Measurements from ENCODE around the gene CROCC2. TPM values are rescaled to one million over a fixed set of nuclear protein-coding genes. Genes with fewer than 3 reads are reported as not detected.

The CROCC2 gene
- total and polyA plus RNA-seq, 2 donors from 2014 or later = 0.13 TPM; not detected in 1

DNA sequence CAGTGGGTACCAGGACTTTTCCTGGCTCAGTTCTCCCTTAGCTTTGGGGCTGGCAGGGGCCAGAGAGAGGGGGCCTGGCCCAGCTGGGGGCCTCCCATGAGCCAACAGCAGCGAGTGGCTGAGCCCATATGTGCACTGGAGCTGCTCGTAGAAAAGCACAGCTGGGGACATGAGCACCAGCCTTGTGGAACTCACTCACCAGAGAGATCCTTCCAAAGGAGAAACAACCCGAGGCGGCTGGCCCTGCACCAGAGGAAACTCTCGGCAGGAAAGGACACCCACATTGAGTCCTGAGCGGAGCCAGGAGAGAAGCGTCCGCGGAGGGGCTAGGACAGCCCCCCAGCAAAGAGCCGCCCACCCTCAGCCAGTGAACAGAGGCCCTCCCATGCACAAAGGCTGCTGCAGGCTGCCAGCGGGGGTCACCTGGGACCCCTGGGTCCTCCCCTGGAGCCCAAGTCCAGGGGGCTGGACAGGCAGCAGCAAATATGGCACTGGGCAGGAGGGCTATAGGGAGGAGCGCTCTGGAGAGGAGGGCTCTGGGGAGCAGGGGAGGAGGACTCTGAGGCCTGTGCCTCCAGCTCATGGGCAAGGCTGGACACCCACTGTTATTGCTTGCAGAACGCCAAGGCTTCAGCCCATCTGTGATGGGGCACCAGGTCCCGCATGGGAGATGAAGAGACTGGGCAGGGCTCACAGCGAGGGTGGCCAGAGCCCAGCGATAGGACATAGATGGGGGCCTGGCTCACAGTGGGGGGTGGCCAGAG is 50.2 kb downstream of the CROCC2 start:
- Histone ChIP-seq H3K9ac (ENCODE audit: low read length in 3 of 3) (no peak overlapping the region), H3K9me3 (ENCODE audit: control insufficient read depth in 2 of 3, insufficient read depth in 1 of 3, low read length in 3 of 3) (peaks cover 0 to 1% (median 0%) of the 10 kb centered on the region in 3 donors), H3K36me3 (ENCODE audit: control insufficient read depth in 2 of 3, insufficient read depth in 3 of 3, low read length in 3 of 3) (no peaks in the 10 kb centered on the region), H3K4me3 (ENCODE audit: low read length in 3 of 3) (no peak overlapping the region), H3K27me3 (ENCODE audit: control insufficient read depth, insufficient read depth, low read length) (peaks cover 3% of the 10 kb centered on the region), H3K4me1 (ENCODE audit: control insufficient read depth in 2 of 3, insufficient read depth in 2 of 3, low read depth in 1 of 3, low read length in 3 of 3) (peaks cover 4 to 12% (median 5%) of the 10 kb centered on the region in 3 donors), H3K27ac (ENCODE audit: low read depth in 2 of 2, low read length in 2 of 2) (no peak overlapping the region)
- FAIRE-seq (no peak), DNase-seq (peak in 2 of 5 donors; percentile 38 to 70)
- intact Hi-C loops (cut with DNase I) = no loop called here
- TF ChIP-seq, protein P1, sequence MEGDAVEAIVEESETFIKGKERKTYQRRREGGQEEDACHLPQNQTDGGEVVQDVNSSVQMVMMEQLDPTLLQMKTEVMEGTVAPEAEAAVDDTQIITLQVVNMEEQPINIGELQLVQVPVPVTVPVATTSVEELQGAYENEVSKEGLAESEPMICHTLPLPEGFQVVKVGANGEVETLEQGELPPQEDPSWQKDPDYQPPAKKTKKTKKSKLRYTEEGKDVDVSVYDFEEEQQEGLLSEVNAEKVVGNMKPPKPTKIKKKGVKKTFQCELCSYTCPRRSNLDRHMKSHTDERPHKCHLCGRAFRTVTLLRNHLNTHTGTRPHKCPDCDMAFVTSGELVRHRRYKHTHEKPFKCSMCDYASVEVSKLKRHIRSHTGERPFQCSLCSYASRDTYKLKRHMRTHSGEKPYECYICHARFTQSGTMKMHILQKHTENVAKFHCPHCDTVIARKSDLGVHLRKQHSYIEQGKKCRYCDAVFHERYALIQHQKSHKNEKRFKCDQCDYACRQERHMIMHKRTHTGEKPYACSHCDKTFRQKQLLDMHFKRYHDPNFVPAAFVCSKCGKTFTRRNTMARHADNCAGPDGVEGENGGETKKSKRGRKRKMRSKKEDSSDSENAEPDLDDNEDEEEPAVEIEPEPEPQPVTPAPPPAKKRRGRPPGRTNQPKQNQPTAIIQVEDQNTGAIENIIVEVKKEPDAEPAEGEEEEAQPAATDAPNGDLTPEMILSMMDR (IDR thresholded peaks at IDR 0.05; ENCODE audit: borderline replicate concordance, extremely low read depth, insufficient read depth) = no peak

DNA sequence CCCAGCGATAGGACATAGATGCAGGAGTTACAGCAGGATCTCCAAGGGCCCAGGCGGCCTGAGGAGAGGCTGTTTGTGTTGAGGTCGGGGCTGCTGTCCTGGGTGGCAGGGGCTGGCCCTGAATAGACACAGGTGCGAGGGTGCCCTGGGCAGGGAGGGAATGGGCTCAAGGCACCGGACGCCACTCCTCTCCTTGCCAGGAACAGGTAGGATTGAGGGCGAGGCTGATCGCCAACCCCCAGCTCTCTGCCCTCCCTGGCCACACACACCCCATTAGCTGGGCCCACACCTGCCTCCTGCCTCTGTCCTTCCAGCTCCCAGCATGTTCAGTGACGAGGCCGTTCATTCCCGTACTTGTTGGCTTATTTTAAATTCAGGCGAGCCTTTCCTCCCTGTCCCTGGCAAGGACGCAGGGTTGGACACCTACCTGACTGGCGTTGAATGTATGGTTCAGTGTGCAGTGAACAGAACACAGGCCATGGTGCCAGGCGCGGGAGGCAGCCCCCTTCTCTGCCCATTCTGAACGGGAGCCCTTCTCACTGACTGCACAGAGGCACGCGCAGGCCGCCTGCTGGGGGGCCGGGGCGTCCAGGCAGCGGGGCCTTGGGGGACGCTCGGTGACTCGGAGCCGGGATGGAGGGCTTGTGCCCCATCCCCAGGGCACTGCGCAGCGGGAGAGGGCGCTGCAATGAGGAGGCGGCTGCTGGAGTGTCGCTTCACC is 51.0 kb downstream of the CROCC2 start:
- no peaks in the 10 kb centered on the region for H3K36me3 ChIP-seq (ENCODE audit: control insufficient read depth in 2 of 3, insufficient read depth in 3 of 3, low read length in 3 of 3)
- no peak overlapping the region for H3K9ac ChIP-seq (ENCODE audit: low read length in 3 of 3)
- no peak for FAIRE-seq
- H3K9me3 ChIP-seq (ENCODE audit: control insufficient read depth in 2 of 3, insufficient read depth in 1 of 3, low read length in 3 of 3) = peaks cover 0 to 2% (median 0%) of the 10 kb centered on the region in 3 donors
- peak in 2 of 5 donors; percentile 36 to 66 for DNase-seq
- H3K27ac ChIP-seq (ENCODE audit: low read depth in 2 of 2, low read length in 2 of 2) = no peak overlapping the region
- H3K4me3 ChIP-seq (ENCODE audit: low read length in 3 of 3) = no peak overlapping the region
- TF ChIP-seq, protein P1 (IDR thresholded peaks at IDR 0.05; ENCODE audit: borderline replicate concordance, extremely low read depth, insufficient read depth) = no peak
- intact Hi-C loops (cut with DNase I) = no loop called here
- peaks cover 4% of the 10 kb centered on the region for H3K27me3 ChIP-seq (ENCODE audit: control insufficient read depth, insufficient read depth, low read length)
- peaks cover 7 to 18% (median 8%) of the 10 kb centered on the region in 3 donors for H3K4me1 ChIP-seq (ENCODE audit: control insufficient read depth in 2 of 3, insufficient read depth in 2 of 3, low read depth in 1 of 3, low read length in 3 of 3)

DNA sequence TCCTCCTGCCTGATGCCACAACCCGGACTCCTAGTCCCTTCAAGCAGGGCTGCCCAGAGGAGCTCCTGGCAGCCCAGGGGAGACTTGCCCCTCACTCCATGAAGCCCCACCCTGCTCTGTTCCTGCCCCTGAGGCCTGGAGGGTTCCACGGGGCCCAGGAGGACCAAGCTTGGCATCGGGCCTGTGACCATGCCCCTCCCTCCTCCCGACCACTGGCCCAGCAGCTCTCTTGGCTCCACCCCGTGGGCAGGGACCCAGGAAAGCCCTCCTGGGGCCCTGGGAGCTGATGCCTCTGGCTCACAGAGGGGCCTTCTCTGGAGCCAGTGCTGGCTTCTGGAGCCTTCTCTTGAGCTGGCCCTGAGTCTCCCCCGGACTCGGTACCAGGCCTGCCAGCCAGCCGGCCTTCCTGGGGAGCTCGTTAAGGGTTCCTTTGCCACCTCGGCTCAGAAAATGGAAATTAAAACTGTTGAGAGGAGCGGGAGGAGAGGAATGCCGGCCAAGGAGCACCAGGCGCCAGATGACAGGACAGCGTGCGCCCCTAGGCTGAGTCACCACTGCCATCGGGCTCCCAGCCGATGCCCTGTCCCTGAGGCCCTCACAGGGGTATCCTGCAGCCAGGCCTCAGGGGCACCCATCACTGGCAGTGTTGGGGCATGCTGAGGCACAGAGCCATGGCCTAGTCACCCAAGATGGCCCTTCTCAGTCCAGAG is 51.7 kb downstream of the CROCC2 start:
- TF ChIP-seq, protein P1 (IDR thresholded peaks at IDR 0.05; ENCODE audit: borderline replicate concordance, extremely low read depth, insufficient read depth) = no peak
- Histone ChIP-seq H3K27me3 (ENCODE audit: control insufficient read depth, insufficient read depth, low read length) (peaks cover 4% of the 10 kb centered on the region), H3K9ac (ENCODE audit: low read length in 3 of 3) (no peak overlapping the region), H3K36me3 (ENCODE audit: control insufficient read depth in 2 of 3, insufficient read depth in 3 of 3, low read length in 3 of 3) (no peaks in the 10 kb centered on the region), H3K9me3 (ENCODE audit: control insufficient read depth in 2 of 3, insufficient read depth in 1 of 3, low read length in 3 of 3) (peaks cover 0 to 2% (median 0%) of the 10 kb centered on the region in 3 donors), H3K27ac (ENCODE audit: low read depth in 2 of 2, low read length in 2 of 2) (no peak overlapping the region), H3K4me3 (ENCODE audit: low read length in 3 of 3) (no peak overlapping the region), H3K4me1 (ENCODE audit: control insufficient read depth in 2 of 3, insufficient read depth in 2 of 3, low read depth in 1 of 3, low read length in 3 of 3) (peaks cover 7 to 23% (median 8%) of the 10 kb centered on the region in 3 donors)
- intact Hi-C loops (cut with DNase I) = no loop called here
- FAIRE-seq (no peak), DNase-seq (peak in 4 of 5 donors; percentile 31 to 84 (median 50))
